GM23248 (cell line): ENCODE results near the gene MYCBP2. TPM values are rescaled to one million over a fixed set of nuclear protein-coding genes. Genes with fewer than 3 reads are reported as not detected.

Experiments used
- DNase-seq: peaks from one replicate; pipeline ENCODE4 v3.0.0-alpha.2; 2015
- H2AFZ ChIP-seq: fragments of 200-600 bp; sonication (generic); 2 replicates; pipeline ENCODE4 v1.6.1; 2016; ENCODE audit warnings: antibody characterized with exemption
- H3F3A ChIP-seq: fragments of 200-600 bp; sonication (generic); 2 replicates; pipeline ENCODE4 v1.6.1; 2016; ENCODE audit warnings: mild to moderate bottlenecking, antibody characterized with exemption, mixed run types; ENCODE audit not compliant: insufficient read depth
- H3K27ac ChIP-seq: fragments of 200-600 bp; sonication (generic); 2 replicates; pipeline ENCODE4 v1.5.1; 2016; ENCODE audit warnings: mild to moderate bottlenecking
- H3K27me3 ChIP-seq: fragments of 200-600 bp; sonication (generic); replicated peaks from 2 replicates; pipeline ENCODE4 v1.6.1; 2016; ENCODE audit warnings: mild to moderate bottlenecking; ENCODE audit not compliant: insufficient read depth
- H3K36me3 ChIP-seq: fragments of 200-600 bp; sonication (generic); 2 replicates; pipeline ENCODE4 v1.6.1; 2016; ENCODE audit warnings: low read depth, mild to moderate bottlenecking
- H3K4me1 ChIP-seq: fragments of 200-600 bp; sonication (generic); 2 replicates; pipeline ENCODE4 v1.6.1; 2016; ENCODE audit warnings: mild to moderate bottlenecking; ENCODE audit not compliant: insufficient read depth
- H3K4me2 ChIP-seq: fragments of 200-600 bp; sonication (generic); one replicate; pipeline ENCODE4 v1.6.1; 2016; ENCODE audit warnings: mild to moderate bottlenecking; ENCODE audit not compliant: unreplicated experiment
- H3K4me3 ChIP-seq: fragments of 200-600 bp; sonication (generic); 2 replicates; pipeline ENCODE4 v1.5.1; 2016; ENCODE audit warnings: mild to moderate bottlenecking
- H3K79me2 ChIP-seq: fragments of 200-600 bp; sonication (generic); 2 replicates; pipeline ENCODE4 v1.6.1; 2016; ENCODE audit warnings: mild to moderate bottlenecking; ENCODE audit not compliant: insufficient read depth
- H3K9ac ChIP-seq: fragments of 200-600 bp; sonication (generic); 2 replicates; pipeline ENCODE4 v1.6.1; 2016; ENCODE audit warnings: mild to moderate bottlenecking
- H3K9me2 ChIP-seq: fragments of 200-600 bp; sonication (generic); 2 replicates; pipeline ENCODE4 v1.6.1; 2016; ENCODE audit warnings: mixed run types, mild to moderate bottlenecking, moderate library complexity; ENCODE audit not compliant: insufficient read depth
- H3K9me3 ChIP-seq: fragments of 200-600 bp; sonication (generic); one replicate; pipeline ENCODE4 v1.6.1; 2017; ENCODE audit warnings: low read depth
- H4K20me1 ChIP-seq: fragments of 200-600 bp; sonication (generic); 2 replicates; pipeline ENCODE4 v1.6.0; 2016; ENCODE audit not compliant: insufficient read depth
- EZH2 ChIP-seq: fragments of 200-600 bp; sonication (generic); IDR thresholded peaks from 2 replicates; pipeline ENCODE4 v1.6.1; 2018; ENCODE audit warnings: antibody characterized with exemption, mild to moderate bottlenecking; ENCODE audit not compliant: insufficient read depth, poor library complexity, severe bottlenecking
- EZH2phosphoT487 ChIP-seq: fragments of 200-600 bp; sonication (generic); IDR thresholded peaks from 2 replicates; pipeline ENCODE4 v1.6.1; 2018; ENCODE audit warnings: antibody characterized with exemption, moderate library complexity, mild to moderate bottlenecking, low read depth; ENCODE audit not compliant: insufficient read depth
- WGBS, 2 experiments: methylation state at CpG; one replicate each; pipeline ENCODE4 v1.1.6; 2015 to 2017; ENCODE audit warnings: low lambda C conversion rate in 2 of 2, low coverage in 1 of 2; ENCODE audit errors: missing lambda C conversion rate in 2 of 2; 5-methylcytosine and 5-hydroxymethylcytosine counted together
- in situ Hi-C: fragments of 300-500 bp; cut with MboI; formaldehyde crosslinking; loops from 2 replicates; pipeline ENCODE4 v1.15.0; 2020
- polyA plus RNA-seq: library from polyadenylated mRNA; unstranded; fragments of >200 nt; fragmentation: Nextera tagmentation; extraction: Ambion mirVana; gene quantifications from 2 replicates; pipeline ENCODE4 v1.2.1, GENCODE V29; 2016
- total RNA-seq: library from RNA; depleted of rRNA; stranded (reverse); fragments of >200 nt; shearing (Covaris generic); gene quantifications from 2 replicates; pipeline ENCODE4 v1.2.3, GENCODE V29; 2014

The MYCBP2 gene
- total and polyA plus RNA-seq, 2 experiments from 2014 or later, result 27.4 to 61.8 TPM

- Histone ChIP-seq H3K4me3 (no peak overlapping the region), H3K36me3 (peaks cover 9% of the 10 kb centered on the region; the same call in 1 of the 2 replicates), H3F3A (no peaks in the 10 kb centered on the region), H3K4me2 (no peak overlapping the region), H3K9me3 (no peaks in the 10 kb centered on the region), H2AFZ (no peak overlapping the region), H3K79me2 (no peaks in the 10 kb centered on the region), H3K9ac (no peak overlapping the region), H3K9me2 (no peaks in the 10 kb centered on the region), H3K27ac (no peak overlapping the region), H3K27me3 (no peaks in the 10 kb centered on the region), H4K20me1 (no peaks in the 10 kb centered on the region), H3K4me1 (no peaks in the 10 kb centered on the region)
- WGBS, 2 experiments, result 88 to 89% methylated on average over 4 of the region's 4 CpGs
- DNase-seq, result no peak
- in situ Hi-C loops, result no loop called here
- TF ChIP-seq EZH2 (no peak), EZH2phosphoT487 (no peak)
Observed at GRCh38 chr13:77233159-77233558, 93.7 kb downstream of the MYCBP2 start.

- H3K27me3 ChIP-seq, result no peaks in the 10 kb centered on the region
- H3K4me1 ChIP-seq, result no peaks in the 10 kb centered on the region
- H3K9me3 ChIP-seq, result no peaks in the 10 kb centered on the region
- 91 to 96% methylated on average over 5 of the region's 5 CpGs for WGBS, 2 experiments
- no peaks in the 10 kb centered on the region for H3F3A ChIP-seq
- no peak overlapping the region for H3K9ac ChIP-seq
- in situ Hi-C loops, result no loop called here
- H3K4me2 ChIP-seq, result no peak overlapping the region
- no peaks in the 10 kb centered on the region for H4K20me1 ChIP-seq
- H2AFZ ChIP-seq, result no peak overlapping the region
- no peaks in the 10 kb centered on the region for H3K79me2 ChIP-seq
- no peak overlapping the region for H3K27ac ChIP-seq
- DNase-seq, result no peak
- H3K36me3 ChIP-seq, result peaks cover 13% of the 10 kb centered on the region; the same call in 1 of the 2 replicates
- H3K4me3 ChIP-seq, result no peak overlapping the region
- TF ChIP-seq EZH2, result no peak
- no peak for TF ChIP-seq EZH2phosphoT487
- no peaks in the 10 kb centered on the region for H3K9me2 ChIP-seq
Observed at GRCh38 chr13:77230560-77230959, 96.3 kb downstream of the MYCBP2 start.

- Histone ChIP-seq H3K79me2 (no peaks in the 10 kb centered on the region), H3K9ac (no peak overlapping the region), H3K9me3 (no peaks in the 10 kb centered on the region), H3K4me3 (no peak overlapping the region), H3K9me2 (no peaks in the 10 kb centered on the region), H2AFZ (no peak overlapping the region), H3F3A (no peaks in the 10 kb centered on the region), H3K4me2 (no peak overlapping the region), H3K27me3 (no peaks in the 10 kb centered on the region), H3K36me3 (peaks cover 21% of the 10 kb centered on the region), H3K27ac (no peak overlapping the region), H3K4me1 (no peaks in the 10 kb centered on the region), H4K20me1 (no peaks in the 10 kb centered on the region)
- no peak for TF ChIP-seq EZH2
- TF ChIP-seq EZH2phosphoT487, result no peak
- in situ Hi-C loops, result no loop called here
- no peak for DNase-seq
Observed at GRCh38 chr13:77225946-77226345, 100.9 kb downstream of the MYCBP2 start.

GRCh38 chr13:77222909-77223308 is 104.0 kb downstream of the MYCBP2 start:
- Histone ChIP-seq H3K9ac (no peak overlapping the region), H3K4me1 (no peaks in the 10 kb centered on the region), H3K4me2 (no peak overlapping the region), H2AFZ (no peak overlapping the region), H3K27me3 (no peaks in the 10 kb centered on the region), H3K27ac (no peak overlapping the region), H3K4me3 (no peak overlapping the region), H4K20me1 (no peaks in the 10 kb centered on the region), H3K9me2 (no peaks in the 10 kb centered on the region), H3K79me2 (no peaks in the 10 kb centered on the region), H3K9me3 (no peaks in the 10 kb centered on the region), H3F3A (no peaks in the 10 kb centered on the region), H3K36me3 (peaks cover 20% of the 10 kb centered on the region)
- in situ Hi-C loops, result no loop called here
- TF ChIP-seq EZH2phosphoT487 (no peak), EZH2 (no peak)
- WGBS, 2 experiments, result 83 to 89% methylated on average over 3 of the region's 3 CpGs
- no peak for DNase-seq

GRCh38 chr13:77222000-77222690 is 104.7 kb downstream of the MYCBP2 start:
- peaks cover 27% of the 10 kb centered on the region for H3K36me3 ChIP-seq
- H4K20me1 ChIP-seq, result no peaks in the 10 kb centered on the region
- no peak overlapping the region for H3K27ac ChIP-seq
- H3K4me3 ChIP-seq, result no peak overlapping the region
- H3K4me1 ChIP-seq, result no peaks in the 10 kb centered on the region
- no peaks in the 10 kb centered on the region for H3K27me3 ChIP-seq
- no peak overlapping the region for H2AFZ ChIP-seq
- WGBS, 2 experiments, result 56 to 69% methylated on average over 3 of the region's 3 CpGs
- H3K79me2 ChIP-seq, result no peaks in the 10 kb centered on the region
- in situ Hi-C loops, result no loop called here
- no peaks in the 10 kb centered on the region for H3K9me2 ChIP-seq
- H3K4me2 ChIP-seq, result no peak overlapping the region
- no peaks in the 10 kb centered on the region for H3K9me3 ChIP-seq
- TF ChIP-seq EZH2 (no peak), EZH2phosphoT487 (no peak)
- DNase-seq, result no peak
- no peaks in the 10 kb centered on the region for H3F3A ChIP-seq
- no peak overlapping the region for H3K9ac ChIP-seq
